ENCODE results near the gene BHLHA15.
A peak's percentile ranks its signal among the peaks of the same experiment; 100 is the strongest.

Gene BHLHA15

GRCh38 chr7:98251601-98252424, 40.6 kb downstream of the BHLHA15 start, which contains the start of gene TECPR1:
Gene TECPR1, minus strand, starts transcription at chr7:98252232. Its CDS starts 6,086 bp downstream, at chr7:98246146.
- no peaks in the 10 kb centered on the region for H3K36me3 ChIP-seq (ENCODE audit: insufficient read depth, low read length)
- peak within 1 kb of the TSS; percentile 96 for H2AFZ ChIP-seq (ENCODE audit: low read length, unreplicated experiment)
- peak within 1 kb of the TSS; percentile 95 for H3K4me3 ChIP-seq (ENCODE audit: low read depth, low read length)
- no peaks in the 10 kb centered on the region for H3K27me3 ChIP-seq (ENCODE audit: insufficient read depth, low read length)
- H3K79me2 ChIP-seq (ENCODE audit: control insufficient read depth, insufficient read depth, low read length, unreplicated experiment) = peaks cover 15% of the 10 kb centered on the region
- H3K4me1 ChIP-seq (ENCODE audit: control insufficient read depth, insufficient read depth, low read length, unreplicated experiment) = peaks cover 5% of the 10 kb centered on the region
- no peak within 1 kb of the TSS for H3K27ac ChIP-seq (ENCODE audit: low read depth, low read length)

- Histone ChIP-seq H2AFZ (ENCODE audit: low read length, unreplicated experiment) (peak overlapping the region; percentile 63), H3K4me1 (ENCODE audit: control insufficient read depth, insufficient read depth, low read length, unreplicated experiment) (peaks cover 5% of the 10 kb centered on the region), H3K79me2 (ENCODE audit: control insufficient read depth, insufficient read depth, low read length, unreplicated experiment) (peaks cover 15% of the 10 kb centered on the region), H3K27ac (ENCODE audit: low read depth, low read length) (no peak overlapping the region), H3K4me3 (ENCODE audit: low read depth, low read length) (peak overlapping the region; percentile 95), H3K27me3 (ENCODE audit: insufficient read depth, low read length) (no peaks in the 10 kb centered on the region), H3K36me3 (ENCODE audit: insufficient read depth, low read length) (no peaks in the 10 kb centered on the region)
These were observed 41.3 kb downstream of the BHLHA15 start for GRCh38 chr7:98252425-98253054.

GRCh38 chr7:98254516-98254915, 43.3 kb downstream of the BHLHA15 start:
- peaks cover 5% of the 10 kb centered on the region for H3K4me1 ChIP-seq (ENCODE audit: control insufficient read depth, insufficient read depth, low read length, unreplicated experiment)

GRCh38 chr7:98254951-98255610, 43.8 kb downstream of the BHLHA15 start:
- Histone ChIP-seq H3K36me3 (ENCODE audit: insufficient read depth, low read length) (no peaks in the 10 kb centered on the region), H2AFZ (ENCODE audit: low read length, unreplicated experiment) (no peak overlapping the region), H3K27ac (ENCODE audit: low read depth, low read length) (no peak overlapping the region), H3K27me3 (ENCODE audit: insufficient read depth, low read length) (no peaks in the 10 kb centered on the region), H3K79me2 (ENCODE audit: control insufficient read depth, insufficient read depth, low read length, unreplicated experiment) (peaks cover 15% of the 10 kb centered on the region), H3K4me3 (ENCODE audit: low read depth, low read length) (no peak overlapping the region), H3K4me1 (ENCODE audit: control insufficient read depth, insufficient read depth, low read length, unreplicated experiment) (peaks cover 5% of the 10 kb centered on the region)

More at GRCh38 chr7:98254516-98254915, 43.3 kb downstream of the BHLHA15 start:
- Histone ChIP-seq H2AFZ (ENCODE audit: low read length, unreplicated experiment) (no peak overlapping the region), H3K36me3 (ENCODE audit: insufficient read depth, low read length) (no peaks in the 10 kb centered on the region), H3K27me3 (ENCODE audit: insufficient read depth, low read length) (no peaks in the 10 kb centered on the region), H3K4me3 (ENCODE audit: low read depth, low read length) (no peak overlapping the region), H3K27ac (ENCODE audit: low read depth, low read length) (no peak overlapping the region), H3K79me2 (ENCODE audit: control insufficient read depth, insufficient read depth, low read length, unreplicated experiment) (peaks cover 15% of the 10 kb centered on the region)

GRCh38 chr7:98256431-98256830, 45.2 kb downstream of the BHLHA15 start:
- H3K4me3 ChIP-seq (ENCODE audit: low read depth, low read length) = no peak overlapping the region
- peaks cover under 1% of the 10 kb centered on the region for H3K4me1 ChIP-seq (ENCODE audit: control insufficient read depth, insufficient read depth, low read length, unreplicated experiment)
- H3K36me3 ChIP-seq (ENCODE audit: insufficient read depth, low read length) = no peaks in the 10 kb centered on the region
- no peak overlapping the region for H3K27ac ChIP-seq (ENCODE audit: low read depth, low read length)
- H3K27me3 ChIP-seq (ENCODE audit: insufficient read depth, low read length) = no peaks in the 10 kb centered on the region
- H2AFZ ChIP-seq (ENCODE audit: low read length, unreplicated experiment) = no peak overlapping the region
- H3K79me2 ChIP-seq (ENCODE audit: control insufficient read depth, insufficient read depth, low read length, unreplicated experiment) = peaks cover 15% of the 10 kb centered on the region

- Histone ChIP-seq H3K79me2 (ENCODE audit: control insufficient read depth, insufficient read depth, low read length, unreplicated experiment) (peaks cover 10% of the 10 kb centered on the region), H3K36me3 (ENCODE audit: insufficient read depth, low read length) (no peaks in the 10 kb centered on the region), H2AFZ (ENCODE audit: low read length, unreplicated experiment) (no peak overlapping the region), H3K27ac (ENCODE audit: low read depth, low read length) (no peak overlapping the region), H3K4me1 (ENCODE audit: control insufficient read depth, insufficient read depth, low read length, unreplicated experiment) (no peaks in the 10 kb centered on the region), H3K4me3 (ENCODE audit: low read depth, low read length) (no peak overlapping the region), H3K27me3 (ENCODE audit: insufficient read depth, low read length) (no peaks in the 10 kb centered on the region)
These were observed 46.5 kb downstream of the BHLHA15 start for GRCh38 chr7:98257701-98258100.

Measured in ACC112 (cell line).